GM12864 (cell line): ENCODE measurements around the gene FRY.

Experiments
- DNase-seq: peaks from one replicate; pipeline ENCODE4 v3.0.0-alpha.2; 2011; ENCODE audit warnings: low read depth
- H3K4me3 ChIP-seq: 2 replicates; pipeline ENCODE4 v1.5.1; 2011; ENCODE audit warnings: mild to moderate bottlenecking, low read depth, low read length, control low read depth
- CTCF ChIP-seq: IDR thresholded peaks from 2 replicates; pipeline ENCODE4 v1.5.1; 2011; ENCODE audit warnings: low read depth, mild to moderate bottlenecking, moderate library complexity, low read length, control low read depth, inconsistent platforms; ENCODE audit errors: missing control alignments

The FRY gene

DNA sequence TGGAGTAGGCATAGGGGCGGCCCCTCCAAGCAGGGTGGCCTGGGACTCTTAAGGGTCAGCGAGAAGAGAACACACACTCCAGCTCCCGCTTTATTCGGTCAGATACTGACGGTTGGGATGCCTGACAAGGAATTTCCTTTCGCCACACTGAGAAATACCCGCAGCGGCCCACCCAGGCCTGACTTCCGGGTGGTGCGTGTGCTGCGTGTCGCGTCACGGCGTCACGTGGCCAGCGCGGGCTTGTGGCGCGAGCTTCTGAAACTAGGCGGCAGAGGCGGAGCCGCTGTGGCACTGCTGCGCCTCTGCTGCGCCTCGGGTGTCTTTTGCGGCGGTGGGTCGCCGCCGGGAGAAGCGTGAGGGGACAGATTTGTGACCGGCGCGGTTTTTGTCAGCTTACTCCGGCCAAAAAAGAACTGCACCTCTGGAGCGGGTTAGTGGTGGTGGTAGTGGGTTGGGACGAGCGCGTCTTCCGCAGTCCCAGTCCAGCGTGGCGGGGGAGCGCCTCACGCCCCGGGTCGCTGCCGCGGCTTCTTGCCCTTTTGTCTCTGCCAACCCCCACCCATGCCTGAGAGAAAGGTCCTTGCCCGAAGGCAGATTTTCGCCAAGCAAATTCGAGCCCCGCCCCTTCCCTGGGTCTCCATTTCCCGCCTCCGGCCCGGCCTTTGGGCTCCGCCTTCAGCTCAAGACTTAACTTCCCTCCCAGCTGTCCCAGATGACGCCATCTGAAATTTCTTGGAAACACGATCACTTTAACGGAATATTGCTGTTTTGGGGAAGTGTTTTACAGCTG is 283.9 kb downstream of the FRY start, which contains the start of the genes BRCA2 and ZAR1L:
Gene BRCA2, plus strand, starts transcription at position 271 of the 790 bp plus-strand sequence. CDS start 953 bp downstream, outside the sequence.
Gene ZAR1L, minus strand, starts transcription at position 126 of the 790 bp plus-strand sequence. CDS start 3,438 bp downstream, outside the sequence.
- DNase-seq, result peak; percentile 77
- TF ChIP-seq CTCF, result no peak
- peak within 1 kb of the TSS; percentile 85 for H3K4me3 ChIP-seq

DNA sequence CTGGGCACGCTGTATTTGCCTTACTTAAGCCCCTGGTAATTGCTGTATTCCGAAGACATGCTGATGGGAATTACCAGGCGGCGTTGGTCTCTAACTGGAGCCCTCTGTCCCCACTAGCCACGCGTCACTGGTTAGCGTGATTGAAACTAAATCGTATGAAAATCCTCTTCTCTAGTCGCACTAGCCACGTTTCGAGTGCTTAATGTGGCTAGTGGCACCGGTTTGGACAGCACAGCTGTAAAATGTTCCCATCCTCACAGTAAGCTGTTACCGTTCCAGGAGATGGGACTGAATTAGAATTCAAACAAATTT is 284.4 kb downstream of the FRY start:
- DNase-seq, result peak; percentile 49
- H3K4me3 ChIP-seq, result peak overlapping the region; percentile 85
- TF ChIP-seq CTCF, result no peak

GRCh38 chr13:32316501-32316900 is 284.9 kb downstream of the FRY start:
- peak overlapping the region; percentile 85 for H3K4me3 ChIP-seq
- no peak for TF ChIP-seq CTCF
- no peak for DNase-seq

DNA sequence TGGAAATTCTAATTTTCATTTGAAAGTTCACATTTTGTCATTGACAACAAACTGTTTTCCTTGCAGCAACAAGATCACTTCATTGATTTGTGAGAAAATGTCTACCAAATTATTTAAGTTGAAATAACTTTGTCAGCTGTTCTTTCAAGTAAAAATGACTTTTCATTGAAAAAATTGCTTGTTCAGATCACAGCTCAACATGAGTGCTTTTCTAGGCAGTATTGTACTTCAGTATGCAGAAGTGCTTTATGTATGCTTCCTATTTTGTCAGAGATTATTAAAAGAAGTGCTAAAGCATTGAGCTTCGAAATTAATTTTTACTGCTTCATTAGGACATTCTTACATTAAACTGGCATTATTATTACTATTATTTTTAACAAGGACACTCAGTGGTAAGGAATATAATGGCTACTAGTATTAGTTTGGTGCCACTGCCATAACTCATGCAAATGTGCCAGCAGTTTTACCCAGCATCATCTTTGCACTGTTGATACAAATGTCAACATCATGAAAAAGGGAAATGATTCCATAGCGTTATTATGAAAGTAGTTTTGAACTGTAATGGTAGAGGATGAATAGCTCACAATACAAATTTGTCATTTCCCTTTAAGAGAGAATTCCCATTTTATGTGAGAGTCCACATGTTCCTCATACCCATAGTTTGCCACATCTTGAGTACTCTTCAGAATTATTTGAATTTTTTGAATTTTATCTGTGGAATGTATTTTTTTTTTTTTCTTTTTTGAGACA is 286.3 kb downstream of the FRY start:
- TF ChIP-seq CTCF, result no peak
- DNase-seq, result no peak
- H3K4me3 ChIP-seq, result no peak overlapping the region

GRCh38 chr13:32320528-32320927 is 289.0 kb downstream of the FRY start:
- H3K4me3 ChIP-seq, result no peak overlapping the region
- no peak for TF ChIP-seq CTCF
- no peak for DNase-seq

DNA sequence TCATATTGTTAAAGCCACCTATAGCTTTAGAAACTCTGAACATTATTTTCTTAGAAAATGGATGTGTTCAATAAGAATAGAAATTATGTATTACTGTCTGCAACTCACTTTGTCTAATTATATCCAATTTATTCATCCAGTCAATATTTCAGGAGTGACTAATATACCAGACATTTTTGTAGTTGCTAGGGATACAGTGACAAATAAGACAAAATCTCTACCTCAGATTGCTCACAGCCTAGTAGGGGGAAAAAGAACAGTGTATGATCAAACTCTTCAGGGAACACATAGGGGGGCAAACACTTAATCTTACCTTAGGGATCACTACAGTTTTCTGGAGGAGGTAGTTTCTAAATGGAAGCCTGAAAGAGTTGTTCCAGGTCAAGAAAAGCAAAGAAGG is 292.3 kb downstream of the FRY start:
- no peak for DNase-seq
- H3K4me3 ChIP-seq, result no peak overlapping the region
- TF ChIP-seq CTCF, result no peak

GRCh38 chr13:32330441-32330840 is 298.9 kb downstream of the FRY start:
- H3K4me3 ChIP-seq, result no peak overlapping the region
- no peak for DNase-seq
- no peak for TF ChIP-seq CTCF
